HepG2 (cell line): Measurements from ENCODE around the gene GPR152. TPM values are rescaled to one million over a fixed set of nuclear protein-coding genes. Genes with fewer than 3 reads are reported as not detected.

Source experiments
- ATAC-seq: fragments of 200-7000 bp; cut with Tn5 transposase; 3 replicates; pipeline ENCODE4 v1.9.1; 2020; ENCODE audit warnings: mild to moderate bottlenecking, moderate library complexity
- BruUV-seq: library from RNA; stranded (reverse); fragments of 400-500 nt; replicated peaks from 2 replicates; lab custom pipeline; 2021; lab: Mats Ljungman, UMichigan
- CTCF ChIA-PET: fragments of 300-600 bp; formaldehyde crosslinking; extraction: SDS; loops from one replicate; lab custom pipeline; 2021; ENCODE audit warnings: low total read pairs, inconsistent platforms, low intra/inter-chr PET ratio; lab: Yijun Ruan, JAX
- POLR2A ChIA-PET: fragments of 350-600 bp; sonication (Branson Sonifier 250); formaldehyde crosslinking; loops from one replicate; lab custom pipeline; 2020; ENCODE audit warnings: antibody characterized with exemption, inconsistent platforms; lab: Yijun Ruan, JAX
- DNase-seq: peaks from one replicate; pipeline ENCODE4 v3.0.0-alpha.2; 2015; ENCODE audit warnings: low spot score
- FAIRE-seq: peaks from 3 replicates; lab custom pipeline; 2011; peaks lifted over from hg19 to GRCh38; lab: Jason Lieb, UNC
- H2AFZ ChIP-seq: one replicate; pipeline ENCODE4 v1.6.1; 2011; ENCODE audit warnings: low read length, inconsistent platforms
- H3K27ac ChIP-seq: fragments of 300-600 bp; 3 replicates; pipeline ENCODE4 v1.8.0; 2011; ENCODE audit warnings: mixed run types, mild to moderate bottlenecking, mixed read lengths, low read length, inconsistent platforms; ENCODE audit not compliant: insufficient read depth; ENCODE audit errors: extremely low read length
- H3K27me3 ChIP-seq, 2 experiments: fragments of 200-600 bp in 1 of 2; 2 replicates in 1 of 2; 3 replicates in 1 of 2; pipeline versions ENCODE4 v1.6.0 to v1.8.0; 2011; ENCODE audit warnings: low read length in 2 of 2, mild to moderate bottlenecking in 2 of 2, moderate library complexity in 2 of 2, inconsistent platforms in 1 of 2; ENCODE audit not compliant: insufficient read depth in 2 of 2, control insufficient read depth in 1 of 2
- H3K36me3 ChIP-seq, 2 experiments: fragments of 200-600 bp in 1 of 2; replicated peaks in 1 of 2; 2 replicates in 1 of 2; 3 replicates in 1 of 2; pipeline versions ENCODE4 v1.5.1 to v1.8.0; 2011; ENCODE audit warnings: low read length in 2 of 2, inconsistent platforms in 1 of 2; ENCODE audit not compliant: insufficient read depth in 2 of 2, control insufficient read depth in 1 of 2
- H3K4me1 ChIP-seq: 2 replicates; pipeline ENCODE4 v1.5.1; 2012; ENCODE audit warnings: low read length, inconsistent platforms; ENCODE audit not compliant: insufficient read depth
- H3K4me2 ChIP-seq: 2 replicates; pipeline ENCODE4 v1.6.0; 2011; ENCODE audit warnings: low read depth, low read length, inconsistent platforms
- H3K4me3 ChIP-seq, 3 experiments: fragments of 200-600 bp in 1 of 3; sonication (generic), shearing (Covaris generic) in 1 of 3; replicated peaks in 1 of 3; 2 replicates each; pipeline ENCODE4 v1.5.1; 2011 to 2016; ENCODE audit warnings: low read length in 3 of 3, inconsistent platforms in 2 of 3, low read depth in 2 of 3, mild to moderate bottlenecking in 2 of 3, control low read depth in 1 of 3, mixed read lengths in 1 of 3; ENCODE audit not compliant: insufficient read depth in 1 of 3
- H3K79me2 ChIP-seq: one replicate; pipeline ENCODE4 v1.6.1; 2011; ENCODE audit warnings: low read length, inconsistent platforms; ENCODE audit not compliant: insufficient read depth
- H3K9ac ChIP-seq: 2 replicates; pipeline ENCODE4 v1.6.0; 2011; ENCODE audit warnings: mild to moderate bottlenecking, low read depth, low read length, inconsistent platforms; ENCODE audit not compliant: insufficient read depth
- H3K9me3 ChIP-seq: 2 replicates; pipeline ENCODE4 v1.5.1; 2012; ENCODE audit warnings: mild to moderate bottlenecking, low read length
- H4K20me1 ChIP-seq: 2 replicates; pipeline ENCODE4 v1.6.0; 2011; ENCODE audit warnings: inconsistent platforms, mild to moderate bottlenecking, low read length, moderate library complexity; ENCODE audit not compliant: insufficient read depth
- ATRX ChIP-seq: sonication (generic); formaldehyde crosslinking; IDR thresholded peaks from 2 replicates; pipeline ENCODE4 v1.4.0; 2020; ENCODE audit warnings: missing genetic modification reagents, borderline replicate concordance
- CEBPB ChIP-seq: IDR thresholded peaks from 2 replicates; pipeline ENCODE4 v1.6.1; 2011; ENCODE audit warnings: low read depth, low read length, improper control_type of control experiment, borderline replicate concordance
- CREB3 ChIP-seq: sonication (generic); formaldehyde crosslinking; IDR thresholded peaks from 2 replicates; pipeline ENCODE4 v1.5.0; 2020; ENCODE audit warnings: missing genetic modification reagents
- E2F1 ChIP-seq: sonication (generic); formaldehyde crosslinking; IDR thresholded peaks from 2 replicates; pipeline ENCODE4 v1.5.0; 2020; ENCODE audit warnings: missing genetic modification reagents
- FOXA3 ChIP-seq: IDR thresholded peaks from 2 replicates; pipeline ENCODE4 v1.6.1; 2016; ENCODE audit warnings: missing genetic modification reagents, missing compliant biosample characterization
- KDM3A ChIP-seq: IDR thresholded peaks from 2 replicates; pipeline ENCODE4 v1.6.1; 2018; ENCODE audit warnings: low read depth, missing compliant biosample characterization
- KLF13 ChIP-seq: sonication (generic); formaldehyde crosslinking; IDR thresholded peaks from 2 replicates; pipeline ENCODE4 v1.4.0; 2020; ENCODE audit warnings: mild to moderate bottlenecking, missing genetic modification reagents
- MAFF ChIP-seq: IDR thresholded peaks from 2 replicates; pipeline ENCODE4 v1.6.1; 2011; ENCODE audit warnings: low read depth, low read length, improper control_type of control experiment
- NAIF1 ChIP-seq: sonication (generic); formaldehyde crosslinking; IDR thresholded peaks from 2 replicates; pipeline ENCODE4 v1.5.0; 2020; ENCODE audit warnings: mild to moderate bottlenecking, missing genetic modification reagents, borderline replicate concordance
- PAF1 ChIP-seq: IDR thresholded peaks from 2 replicates; pipeline ENCODE4 v1.6.1; 2016; ENCODE audit warnings: missing genetic modification reagents, missing compliant biosample characterization
- PHB2 ChIP-seq: fragments of 450-650 bp; IDR thresholded peaks from 2 replicates; pipeline ENCODE4 v1.6.1; 2018; ENCODE audit not compliant: partially characterized antibody
- TMF1 ChIP-seq: sonication (generic); formaldehyde crosslinking; IDR thresholded peaks from 2 replicates; pipeline ENCODE4 v1.8.1; 2022; ENCODE audit warnings: low read depth, missing genetic modification reagents
- ZNF12 ChIP-seq: sonication (generic); formaldehyde crosslinking; IDR thresholded peaks from 2 replicates; pipeline ENCODE4 v1.5.0; 2020; ENCODE audit warnings: missing genetic modification reagents
- ZNF44 ChIP-seq: sonication (generic); formaldehyde crosslinking; IDR thresholded peaks from 2 replicates; pipeline ENCODE4 v1.5.1; 2020; ENCODE audit warnings: mild to moderate bottlenecking, missing genetic modification reagents
- ZNF740 ChIP-seq: sonication (generic); formaldehyde crosslinking; IDR thresholded peaks from 2 replicates; pipeline ENCODE4 v1.4.0; 2020; ENCODE audit warnings: missing genetic modification reagents
- WGBS: methylation state at CpG from one replicate; pipeline ENCODE4 v1.1.6; 2017; ENCODE audit warnings: low lambda C conversion rate; 5-methylcytosine and 5-hydroxymethylcytosine counted together
- in situ Hi-C: cut with HindIII; loops from 2 replicates; pipeline ENCODE4 v1.10.0; 2017; ENCODE audit warnings: low pct_unique_long_range_greater_than_20kb; ENCODE audit not compliant: extremely low pct_ligation_motif_present
- intact Hi-C: fragments of 100-400 bp; cut with micrococcal nuclease; formaldehyde crosslinking; loops from one replicate; pipeline ENCODE4 v1.10.0; 2022; ENCODE audit not compliant: unreplicated experiment
- polyA plus RNA-seq, 8 experiments: library from polyadenylated mRNA; depleted of rRNA in 3 of 8; stranded (reverse) in 7 of 8; unstranded in 1 of 8; fragments of >200 nt; fragmentation: Illumina TruSeq in 4 of 8; extraction: Trizol in 4 of 8; gene quantifications; 2 replicates each; pipeline versions ENCODE4 v1.2.1 to v1.2.3, GENCODE V29; 2011 to 2016; ENCODE audit warnings: low read depth in 4 of 8, missing spikeins in 1 of 8, mixed read lengths in 1 of 8; ENCODE audit not compliant: insufficient read depth in 1 of 8
- total RNA-seq, 5 experiments: library from RNA; depleted of rRNA; stranded (reverse); fragments of >200 nt; fragmentation: Illumina TruSeq; extraction: Trizol; gene quantifications; 2 replicates each; pipeline ENCODE4 v1.2.3, GENCODE V29; 2016; ENCODE audit warnings: low read depth in 1 of 5

GPR152 gene
- total and polyA plus RNA-seq, 2 of the 13 experiments (the other 11 are each of a cell fraction or from before 2014, with no cell fraction given), result not detected

- H3K4me3 ChIP-seq, result no peak overlapping the region
- H3K4me2 ChIP-seq, result no peak overlapping the region
- intact Hi-C loops, result no loop called here
- in situ Hi-C loops, result no loop called here
- TF ChIP-seq ZNF44 (CRISPR knock-in tag), result no peak
- TF ChIP-seq KLF13 (CRISPR knock-in tag), result no peak
- TF ChIP-seq TMF1 (CRISPR knock-in tag), result no peak
- TF ChIP-seq ATRX (CRISPR knock-in tag), result no peak
- H3K79me2 ChIP-seq, result no peaks in the 10 kb centered on the region
- WGBS, result 37% methylated on average over 7 of the region's 25 CpGs
- ChIA-PET CTCF (no interaction called here), POLR2A (interaction anchor here (1.2 to 1.5 kb wide), 2 partner anchors 7 to 23 kb away, joined by 3 to 5 read pairs; partner anchors contain the start of genes CORO1B and RPS6KB2)
- DNase-seq (no peak), FAIRE-seq (no peak), ATAC-seq (no peak)
- H3K9ac ChIP-seq, result no peak overlapping the region
- H3K27me3 ChIP-seq, result peaks cover 11 to 61% of the 10 kb centered on the region in 2 experiments; a peak in 4 of 5 replicates
- H4K20me1 ChIP-seq, result no peaks in the 10 kb centered on the region
- no peak overlapping the region for H3K27ac ChIP-seq
- BruUV-seq, result no TSS peak
- H3K36me3 ChIP-seq, result no peaks in the 10 kb centered on the region
- no peak overlapping the region for H2AFZ ChIP-seq
- H3K4me1 ChIP-seq, result peaks cover 14% of the 10 kb centered on the region
- H3K9me3 ChIP-seq, result no peaks in the 10 kb centered on the region
Measured at GRCh38 chr11:67450796-67451657, 1.5 kb downstream of the GPR152 start.

GRCh38 chr11:67449116-67449844 lies 3.2 kb downstream of the GPR152 start:
- H3K27me3 ChIP-seq, result peaks cover 5 to 44% of the 10 kb centered on the region in 2 experiments; a peak in 4 of 5 replicates
- no peak overlapping the region for H2AFZ ChIP-seq
- DNase-seq (no peak), ATAC-seq (no peak), FAIRE-seq (no peak)
- H3K9me3 ChIP-seq, result no peaks in the 10 kb centered on the region
- intact Hi-C loops (no loop called here), in situ Hi-C loops (no loop called here)
- POLR2A ChIA-PET, result interaction anchor here (0.6 to 1.2 kb wide), 2 partner anchors 12 to 21 kb away, joined by 3 read pairs; partner anchors contain the start of gene RPS6KB2
- BruUV-seq, result no TSS peak
- no peak overlapping the region for H3K9ac ChIP-seq
- H4K20me1 ChIP-seq, result no peaks in the 10 kb centered on the region
- H3K36me3 ChIP-seq, result no peaks in the 10 kb centered on the region
- no peak overlapping the region for H3K4me3 ChIP-seq
- H3K27ac ChIP-seq, result no peak overlapping the region
- no peak overlapping the region for H3K4me2 ChIP-seq
- 50% methylated on average over 9 of the region's 9 CpGs for WGBS
- CTCF ChIA-PET, result no interaction called here
- no peaks in the 10 kb centered on the region for H3K79me2 ChIP-seq
- H3K4me1 ChIP-seq, result peaks cover 23% of the 10 kb centered on the region
- TF ChIP-seq CREB3 (CRISPR knock-in tag) (no peak), E2F1 (CRISPR knock-in tag) (no peak), KDM3A (CRISPR knock-in tag) (no peak), ZNF12 (no peak), PAF1 (CRISPR knock-in tag) (no peak), ZNF740 (no peak), FOXA3 (no peak), PHB2 (no peak), MAFF (0 out of 2 replicates have a peak, but pooled peaks have one; percentile 4), NAIF1 (no peak), CEBPB (no peak)
